H1 (cell line): ENCODE data around the gene PFKM. TPM values are rescaled to one million over a fixed set of nuclear protein-coding genes. Genes with fewer than 3 reads are reported as not detected.

Experiments used
- CTCF ChIA-PET: fragments of 300-600 bp; sonication (Branson Sonifier 250); formaldehyde crosslinking; loops from one replicate; lab custom pipeline; 2021; ENCODE audit not compliant: partially characterized antibody; lab: Charles Lee
- POLR2A ChIA-PET: fragments of 300-600 bp; sonication (Branson Sonifier 250); formaldehyde crosslinking; loops from one replicate; lab custom pipeline; 2021; ENCODE audit warnings: inconsistent platforms; ENCODE audit not compliant: partially characterized antibody; lab: Charles Lee
- DNase-seq, 2 experiments: peaks; one replicate each; pipeline versions ENCODE4 v3.0.0 to v3.0.0-alpha.2; 2010 to 2022; ENCODE audit warnings: low spot score in 2 of 2, low read depth in 1 of 2, mixed read lengths in 1 of 2
- FAIRE-seq: peaks from 2 replicates; lab custom pipeline; 2011; peaks lifted over from hg19 to GRCh38; lab: Jason Lieb, UNC
- H2AFZ ChIP-seq: 2 replicates; pipeline ENCODE4 v1.8.1; 2012; ENCODE audit warnings: low read length, inconsistent platforms
- H2AK5ac ChIP-seq: 2 replicates; pipeline ENCODE4 v1.6.1; 2013; ENCODE audit warnings: low read depth, low read length
- H2BK120ac ChIP-seq: replicated peaks from 2 replicates; pipeline ENCODE3; 2013; ENCODE audit warnings: low read depth, low read length, inconsistent platforms
- H2BK12ac ChIP-seq: 2 replicates; pipeline ENCODE4 v1.6.1; 2013; ENCODE audit warnings: low read depth, low read length
- H2BK15ac ChIP-seq: 2 replicates; pipeline ENCODE4 v1.6.1; 2013; ENCODE audit warnings: low read length
- H2BK20ac ChIP-seq: 2 replicates; pipeline ENCODE4 v1.6.1; 2013; ENCODE audit warnings: low read length
- H2BK5ac ChIP-seq: 2 replicates; pipeline ENCODE4 v1.6.1; 2013; ENCODE audit warnings: low read depth, low read length
- H3K14ac ChIP-seq: 2 replicates; pipeline ENCODE4 v1.6.1; 2013; ENCODE audit warnings: inconsistent platforms; ENCODE audit not compliant: insufficient read length
- H3K18ac ChIP-seq: 2 replicates; pipeline ENCODE4 v1.6.1; 2013; ENCODE audit warnings: low read length; ENCODE audit errors: extremely low read depth
- H3K23ac ChIP-seq: 2 replicates; pipeline ENCODE4 v1.6.1; 2013; ENCODE audit warnings: inconsistent platforms; ENCODE audit not compliant: insufficient read length
- H3K23me2 ChIP-seq: 2 replicates; pipeline ENCODE4 v1.6.1; 2013; ENCODE audit warnings: low read depth, low read length
- H3K27ac ChIP-seq: 2 replicates; pipeline ENCODE4 v1.6.1; 2011; ENCODE audit warnings: low read depth, low read length, inconsistent platforms
- H3K27me3 ChIP-seq, 4 experiments: replicated peaks in 1 of 4; 1 replicate in 1 of 4; 2 replicates in 3 of 4; pipeline versions ENCODE4 v1.6.1 to v1.8.1; 2011 to 2013; ENCODE audit warnings: low read length in 3 of 4, mild to moderate bottlenecking in 3 of 4, inconsistent platforms in 2 of 4, mixed read lengths in 2 of 4, moderate library complexity in 1 of 4; ENCODE audit not compliant: control insufficient read depth in 3 of 4, insufficient read depth in 3 of 4; ENCODE audit errors: extremely low read depth in 1 of 4
- H3K36me3 ChIP-seq, 4 experiments: 2 replicates each; pipeline versions ENCODE4 v1.6.1 to v1.8.1; 2011 to 2013; ENCODE audit warnings: mild to moderate bottlenecking in 4 of 4, low read length in 3 of 4, moderate library complexity in 2 of 4, control low read depth in 1 of 4, inconsistent platforms in 1 of 4; ENCODE audit not compliant: insufficient read depth in 4 of 4, control insufficient read depth in 2 of 4
- H3K4ac ChIP-seq: replicated peaks from 2 replicates; pipeline ENCODE3; 2013; ENCODE audit warnings: low read length, low read depth, mixed read lengths, inconsistent platforms; ENCODE audit not compliant: insufficient read length
- H3K4me1 ChIP-seq, 4 experiments: replicated peaks in 1 of 4; 1 replicate in 1 of 4; 2 replicates in 3 of 4; pipeline versions ENCODE4 v1.6.1 to v1.8.1; 2011 to 2013; ENCODE audit warnings: low read length in 3 of 4, inconsistent platforms in 2 of 4, mixed read lengths in 1 of 4; ENCODE audit not compliant: insufficient read depth in 4 of 4, control insufficient read depth in 3 of 4
- H3K4me2 ChIP-seq, 2 experiments: 2 replicates each; pipeline versions ENCODE4 v1.6.1 to v1.8.1; 2011 to 2013; ENCODE audit warnings: low read depth in 2 of 2, low read length in 2 of 2, control low read depth in 1 of 2, inconsistent platforms in 1 of 2, mild to moderate bottlenecking in 1 of 2; ENCODE audit not compliant: insufficient read depth in 1 of 2
- H3K4me3 ChIP-seq, 4 experiments: fragments of 200-600, 300-600 bp in 1 of 4; sonication (generic), shearing (Covaris generic), sonication (Bioruptor Twin) in 1 of 4; 2 replicates each; pipeline versions ENCODE4 v1.5.1 to v1.8.1; 2011 to 2016; ENCODE audit warnings: low read length in 4 of 4, low read depth in 3 of 4, control low read depth in 2 of 4, inconsistent platforms in 2 of 4, mild to moderate bottlenecking in 2 of 4, mixed read lengths in 1 of 4, moderate library complexity in 1 of 4; ENCODE audit not compliant: insufficient read depth in 2 of 4; ENCODE audit errors: extremely low read depth in 1 of 4
- H3K56ac ChIP-seq: replicated peaks from 2 replicates; pipeline ENCODE3; 2013; ENCODE audit warnings: low read depth, mild to moderate bottlenecking, mixed read lengths, low read length, inconsistent platforms; ENCODE audit not compliant: insufficient read length
- H3K79me1 ChIP-seq: 2 replicates; pipeline ENCODE4 v1.6.1; 2013; ENCODE audit warnings: low read depth, low read length, control low read depth
- H3K79me2 ChIP-seq, 2 experiments: 2 replicates each; pipeline versions ENCODE4 v1.6.1 to v1.8.1; 2012 to 2013; ENCODE audit warnings: low read length in 2 of 2, mild to moderate bottlenecking in 2 of 2, inconsistent platforms in 1 of 2; ENCODE audit not compliant: insufficient read depth in 2 of 2, control insufficient read depth in 1 of 2
- H3K9ac ChIP-seq, 4 experiments: replicated peaks in 1 of 4; 1 replicate in 1 of 4; 2 replicates in 3 of 4; pipeline versions ENCODE4 v1.6.1 to v1.8.1; 2011 to 2013; ENCODE audit warnings: low read depth in 3 of 4, low read length in 3 of 4, control low read depth in 2 of 4, mild to moderate bottlenecking in 2 of 4, moderate library complexity in 2 of 4, inconsistent platforms in 1 of 4; ENCODE audit errors: extremely low read depth in 1 of 4
- H3K9me3 ChIP-seq, 2 experiments: 2 replicates each; pipeline versions ENCODE4 v1.6.1 to v1.8.1; 2012 to 2013; ENCODE audit warnings: mild to moderate bottlenecking in 2 of 2, moderate library complexity in 2 of 2, control low read depth in 1 of 2, inconsistent platforms in 1 of 2, low read depth in 1 of 2, low read length in 1 of 2, mixed read lengths in 1 of 2; ENCODE audit not compliant: insufficient read depth in 2 of 2
- H4K20me1 ChIP-seq, 2 experiments: replicated peaks in 1 of 2; 2 replicates each; pipeline versions ENCODE3 to v1.8.1; 2011 to 2013; ENCODE audit warnings: inconsistent platforms in 2 of 2, low read length in 2 of 2, mild to moderate bottlenecking in 1 of 2; ENCODE audit not compliant: insufficient read depth in 2 of 2, control insufficient read depth in 1 of 2
- H4K5ac ChIP-seq: 2 replicates; pipeline ENCODE4 v1.6.1; 2013; ENCODE audit warnings: low read length, low read depth, mixed read lengths, inconsistent platforms; ENCODE audit not compliant: insufficient read length
- H4K8ac ChIP-seq: 2 replicates; pipeline ENCODE4 v1.8.0; 2013; ENCODE audit warnings: mild to moderate bottlenecking, moderate library complexity, low read length, inconsistent platforms; ENCODE audit not compliant: insufficient read depth; ENCODE audit errors: extremely low read depth
- H4K91ac ChIP-seq: replicated peaks from 2 replicates; pipeline ENCODE3; 2013; ENCODE audit warnings: low read length, mixed read lengths, inconsistent platforms; ENCODE audit not compliant: insufficient read length
- CHD1 ChIP-seq: IDR thresholded peaks from 2 replicates; pipeline ENCODE4 v1.6.1; 2012; ENCODE audit warnings: low read depth, low read length, improper control_type of control experiment
- EGR1 ChIP-seq: IDR thresholded peaks from 2 replicates; pipeline ENCODE4 v1.6.1; 2011; ENCODE audit warnings: low read depth, low read length, borderline replicate concordance
- KDM5A ChIP-seq: fragments of 200-600 bp; IDR thresholded peaks from 2 replicates; pipeline ENCODE4 v1.7.1; 2012; ENCODE audit warnings: mild to moderate bottlenecking, low read length, inconsistent platforms, mixed read lengths
- MAFK ChIP-seq: IDR thresholded peaks from 2 replicates; pipeline ENCODE4 v1.6.1; 2012; ENCODE audit warnings: low read depth, mild to moderate bottlenecking, improper control_type of control experiment, low read length
- TAF1 ChIP-seq: IDR thresholded peaks from 2 replicates; pipeline ENCODE4 v1.6.1; 2011; ENCODE audit warnings: mild to moderate bottlenecking, low read depth, low read length
- WGBS, 2 experiments: shearing (Covaris generic) in 1 of 2; methylation state at CpG; one replicate each; pipeline versions ENCODE4 v1.1.6 to v1.1.7; 2013 to 2015; ENCODE audit warnings: low lambda C conversion rate in 2 of 2, mixed read lengths in 2 of 2, inconsistent platforms in 1 of 2, low coverage in 1 of 2, missing lambda C conversion rate in 1 of 2; ENCODE audit not compliant: insufficient replicate concordance in 2 of 2, insufficient coverage in 1 of 2, insufficient read length in 1 of 2; ENCODE audit errors: extremely low coverage in 1 of 2, missing lambda C conversion rate in 1 of 2; 5-methylcytosine and 5-hydroxymethylcytosine counted together
- polyA plus RNA-seq, 7 experiments: library from polyadenylated mRNA; depleted of rRNA in 3 of 7; stranded (reverse) in 5 of 7; unstranded in 2 of 7; fragments of >200 nt in 5 of 7; fragments of 200-250 nt in 2 of 7; gene quantifications; 1 replicate in 5 of 7; 2 replicates in 1 of 7; 4 replicates in 1 of 7; pipeline versions ENCODE4 v1.2.1 to v1.2.3, GENCODE V29; 2011 to 2013; ENCODE audit warnings: missing spikeins in 2 of 7, mixed read lengths in 2 of 7
- total RNA-seq: library from RNA; stranded (reverse); fragmentation: NEBNext Ultra II Directional; extraction: Animal tissue kit (Norgen Biotek cat#: 25700); gene quantifications from 2 replicates; pipeline ENCODE4 v1.2.1, GENCODE V29; 2021

PFKM gene
- total and polyA plus RNA-seq, 2 of the 8 experiments (the other 6 are each of a cell fraction or from before 2014, with no cell fraction given): 62.6 to 106 TPM

DNA sequence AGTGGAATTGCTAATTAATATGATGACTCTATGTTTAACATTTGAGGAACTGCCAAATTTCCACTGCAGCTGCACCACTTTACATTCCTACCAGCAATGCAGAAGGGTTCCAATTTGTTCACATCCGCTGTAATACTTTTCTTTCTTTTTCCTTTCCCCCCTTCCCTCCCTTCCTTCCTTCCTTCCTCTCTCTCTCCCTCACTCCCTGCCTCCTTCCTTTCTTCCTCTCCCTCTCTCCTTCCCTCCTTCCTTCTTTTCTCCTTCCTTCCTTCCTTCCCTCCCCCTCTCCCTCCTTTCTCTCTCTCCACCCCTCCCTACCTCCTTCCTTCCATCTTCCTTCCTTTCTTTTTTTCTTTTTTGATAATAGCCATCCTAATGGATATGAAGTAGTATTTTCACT lies 3.2 kb upstream of the PFKM start:
- Histone ChIP-seq H4K20me1 (no peaks in the 10 kb centered on the region), H2AFZ (no peak overlapping the region), H3K4me3 (no peak overlapping the region), H3K9ac (no peak overlapping the region), H3K23ac (no peak overlapping the region), H3K23me2 (peaks cover 2% of the 10 kb centered on the region; the same call in 1 of the 2 replicates), H3K4ac (no peak overlapping the region), H3K14ac (no peak overlapping the region), H2BK15ac (no peak overlapping the region), H3K27ac (no peak overlapping the region), H4K8ac (no peak overlapping the region), H3K36me3 (no peaks in the 10 kb centered on the region), H3K18ac (no peak overlapping the region), H3K4me1 (peaks cover 0 to 7% (median 2%) of the 10 kb centered on the region in 4 experiments; a peak in 2 of 7 replicates), H3K4me2 (no peak overlapping the region), H3K27me3 (no peaks in the 10 kb centered on the region), H3K9me3 (no peaks in the 10 kb centered on the region), H2BK120ac (no peak overlapping the region), H3K79me1 (peaks cover 1% of the 10 kb centered on the region; the same call in 1 of the 2 replicates), H4K91ac (no peak overlapping the region), H3K79me2 (peaks cover 4 to 15% of the 10 kb centered on the region in 2 experiments; a peak in 3 of 4 replicates), H2BK12ac (no peak overlapping the region), H4K5ac (no peak overlapping the region), H2BK20ac (no peak overlapping the region), H2BK5ac (no peak overlapping the region), H3K56ac (no peak overlapping the region), H2AK5ac (no peak overlapping the region)
- POLR2A ChIA-PET: interaction anchor here (1.2 to 1.9 kb wide), 2 partner anchors 9 to 10 kb away, joined by 4 to 10 read pairs; partner anchors contain the start of gene SENP1
- TF ChIP-seq CHD1 (no peak), EGR1 (no peak), KDM5A (no peak), MAFK (no peak), TAF1 (no peak)
- WGBS, 2 experiments: 81% methylated on average over 1 of the region's 1 CpG; no CpG with 5 or more reads in 1 of the 2 experiments
- CTCF ChIA-PET: interaction anchor here (1.1 kb wide), 1 partner anchor 9 kb away, joined by 3 read pairs; no protein-coding TSS in a partner anchor
- DNase-seq (no peak), FAIRE-seq (no peak)
